ENCODE measurements around the gene CSNK1A1. TPM values are rescaled to one million over a fixed set of nuclear protein-coding genes. Genes with fewer than 3 reads are reported as not detected.

The CSNK1A1 gene
- total RNA-seq, 1 experiment from 2014 or later = 300 TPM

DNA sequence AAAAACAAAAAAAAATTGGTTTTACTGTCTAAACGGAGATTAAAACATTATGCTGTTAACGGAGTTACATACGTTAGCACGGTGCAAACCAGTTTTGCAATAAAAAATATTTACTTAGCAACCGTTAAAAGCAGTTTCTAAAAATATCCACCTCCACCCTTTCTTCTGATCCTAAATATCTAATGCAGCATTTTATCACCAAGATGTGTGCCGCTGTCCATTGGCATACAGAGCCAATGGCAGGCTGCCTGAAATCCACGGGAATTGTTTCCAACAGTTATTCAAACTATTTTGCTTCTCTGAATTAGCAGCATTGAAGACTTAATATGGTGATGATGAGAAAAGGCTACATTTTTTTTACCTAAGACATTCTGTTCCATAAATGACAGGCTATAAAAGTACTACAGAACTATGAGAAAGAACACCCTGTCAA lies 61.6 kb downstream of the CSNK1A1 start:
- H3K36me3 ChIP-seq (ENCODE audit: low read depth) = no peaks in the 10 kb centered on the region
- BruUV-seq (replicated peaks) = no TSS peak
- CTCF ChIA-PET = interaction anchor here (0.6 kb wide), 1 partner anchor 311 kb away, joined by 4 read pairs; no protein-coding TSS in a partner anchor
- no peak overlapping the region for H3K27ac ChIP-seq
- peaks cover 74% of the 10 kb centered on the region for H3K4me1 ChIP-seq (replicated peaks; ENCODE audit: insufficient read depth)
- POLR2A ChIA-PET (ENCODE audit: unreplicated experiment) = no interaction called here
- no peaks in the 10 kb centered on the region for H3K9me3 ChIP-seq (ENCODE audit: insufficient read depth, low read depth)
- no peaks in the 10 kb centered on the region for H3K27me3 ChIP-seq (ENCODE audit: insufficient read depth, low read depth)
- no peaks in the 10 kb centered on the region for H4K20me1 ChIP-seq (ENCODE audit: insufficient read depth)
- H3K9me2 ChIP-seq (ENCODE audit: insufficient read depth) = no peaks in the 10 kb centered on the region
- no peak for TF ChIP-seq EZH2 (IDR thresholded peaks at IDR 0.05; ENCODE audit: low read depth)
- TF ChIP-seq, protein P1, sequence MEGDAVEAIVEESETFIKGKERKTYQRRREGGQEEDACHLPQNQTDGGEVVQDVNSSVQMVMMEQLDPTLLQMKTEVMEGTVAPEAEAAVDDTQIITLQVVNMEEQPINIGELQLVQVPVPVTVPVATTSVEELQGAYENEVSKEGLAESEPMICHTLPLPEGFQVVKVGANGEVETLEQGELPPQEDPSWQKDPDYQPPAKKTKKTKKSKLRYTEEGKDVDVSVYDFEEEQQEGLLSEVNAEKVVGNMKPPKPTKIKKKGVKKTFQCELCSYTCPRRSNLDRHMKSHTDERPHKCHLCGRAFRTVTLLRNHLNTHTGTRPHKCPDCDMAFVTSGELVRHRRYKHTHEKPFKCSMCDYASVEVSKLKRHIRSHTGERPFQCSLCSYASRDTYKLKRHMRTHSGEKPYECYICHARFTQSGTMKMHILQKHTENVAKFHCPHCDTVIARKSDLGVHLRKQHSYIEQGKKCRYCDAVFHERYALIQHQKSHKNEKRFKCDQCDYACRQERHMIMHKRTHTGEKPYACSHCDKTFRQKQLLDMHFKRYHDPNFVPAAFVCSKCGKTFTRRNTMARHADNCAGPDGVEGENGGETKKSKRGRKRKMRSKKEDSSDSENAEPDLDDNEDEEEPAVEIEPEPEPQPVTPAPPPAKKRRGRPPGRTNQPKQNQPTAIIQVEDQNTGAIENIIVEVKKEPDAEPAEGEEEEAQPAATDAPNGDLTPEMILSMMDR (conservative IDR thresholded peaks at IDR 0.05) = no peak
- no peak overlapping the region for H3K4me3 ChIP-seq
- H3K79me2 ChIP-seq (ENCODE audit: low read depth) = 0 out of 2 replicates have a peak, but pooled peaks cover 7% of the 10 kb centered on the region
- intact Hi-C loops (cut with micrococcal nuclease; ENCODE audit: unreplicated experiment) = loop anchor here (5.0 kb wide), 1 partner anchor 128 kb away; no protein-coding TSS in a partner anchor
- H3K4me2 ChIP-seq = peak overlapping the region; percentile 28
- peaks cover 91% of the 10 kb centered on the region for H3F3A ChIP-seq (ENCODE audit: insufficient read depth, low read depth)
- DNase-seq = no peak
- no peak overlapping the region for H2AFZ ChIP-seq

DNA sequence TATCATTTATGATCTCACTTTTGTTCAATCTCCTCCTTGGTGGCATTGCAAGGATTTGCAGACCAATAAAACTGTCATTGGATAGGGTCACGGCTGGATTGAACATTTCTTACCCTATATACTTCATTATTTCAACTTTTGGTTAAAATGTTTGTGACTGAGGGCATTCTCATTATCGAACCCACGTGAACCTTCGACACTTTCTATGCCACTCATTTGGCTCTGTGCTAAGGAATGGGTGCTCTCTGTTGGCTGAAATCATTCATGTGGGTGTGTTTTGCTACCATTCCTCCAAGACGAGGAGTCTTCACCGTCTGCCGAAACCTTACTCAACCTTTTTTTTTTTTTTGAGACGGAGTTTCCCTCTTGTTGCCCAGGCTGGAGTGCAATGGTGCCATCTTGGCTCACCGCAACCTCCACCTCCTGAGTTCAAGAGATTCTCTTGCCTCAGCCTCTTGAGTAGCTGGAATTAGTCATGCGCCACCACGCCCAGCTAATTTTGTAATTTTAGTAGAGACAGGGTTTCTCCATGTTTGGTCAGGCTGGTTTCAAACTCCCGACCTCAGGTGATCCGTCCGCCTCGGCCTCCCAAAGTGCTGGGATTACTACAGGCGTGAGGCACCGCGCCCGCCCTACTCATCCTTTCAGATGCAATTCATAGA lies 62.5 kb downstream of the CSNK1A1 start:
- no peak for TF ChIP-seq EZH2 (IDR thresholded peaks at IDR 0.05; ENCODE audit: low read depth)
- TF ChIP-seq, protein P1 (conservative IDR thresholded peaks at IDR 0.05) = no peak
- Histone ChIP-seq H4K20me1 (ENCODE audit: insufficient read depth) (no peaks in the 10 kb centered on the region), H3K9me3 (ENCODE audit: insufficient read depth, low read depth) (no peaks in the 10 kb centered on the region), H3F3A (ENCODE audit: insufficient read depth, low read depth) (peaks cover 89% of the 10 kb centered on the region), H3K4me2 (0 out of 2 replicates have a peak overlapping the region, but pooled peaks have one; percentile 28), H3K27me3 (ENCODE audit: insufficient read depth, low read depth) (no peaks in the 10 kb centered on the region), H3K4me3 (no peak overlapping the region), H2AFZ (no peak overlapping the region), H3K79me2 (ENCODE audit: low read depth) (0 out of 2 replicates have a peak, but pooled peaks cover 7% of the 10 kb centered on the region), H3K9me2 (ENCODE audit: insufficient read depth) (no peaks in the 10 kb centered on the region), H3K27ac (peak overlapping the region; percentile 92), H3K4me1 (replicated peaks; ENCODE audit: insufficient read depth) (peaks cover 72% of the 10 kb centered on the region), H3K36me3 (ENCODE audit: low read depth) (no peaks in the 10 kb centered on the region)
- intact Hi-C loops (cut with micrococcal nuclease; ENCODE audit: unreplicated experiment) = loop anchor here (5.0 kb wide), 1 partner anchor 129 kb away; no protein-coding TSS in a partner anchor
- POLR2A ChIA-PET (ENCODE audit: unreplicated experiment) = no interaction called here
- BruUV-seq (replicated peaks) = TSS peak; percentile 1
- DNase-seq = no peak
- CTCF ChIA-PET = interaction anchor here (0.6 kb wide), 1 partner anchor 312 kb away, joined by 4 read pairs; no protein-coding TSS in a partner anchor

DNA sequence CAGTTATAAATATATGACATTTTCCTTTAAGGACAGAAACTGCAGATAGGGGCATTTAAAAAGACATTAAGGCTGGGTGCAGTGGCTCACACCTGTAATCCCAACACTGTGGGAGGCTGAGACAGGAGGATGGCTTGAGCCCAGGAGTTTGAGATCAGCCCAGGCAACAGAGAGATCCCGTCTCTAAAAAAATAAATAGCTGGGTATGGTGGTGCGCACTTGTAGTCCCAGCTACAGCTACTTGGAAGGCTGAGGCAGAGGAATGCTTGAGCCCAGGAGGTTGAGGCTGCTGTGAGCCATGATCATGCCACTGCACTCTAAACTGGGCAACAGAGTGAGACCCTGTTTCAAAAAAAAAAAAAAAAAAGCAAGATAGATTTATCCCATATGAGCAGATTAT lies 63.6 kb downstream of the CSNK1A1 start:
- BruUV-seq (replicated peaks) = no TSS peak
- CTCF ChIA-PET = no interaction called here
- Histone ChIP-seq H3K27ac (peak overlapping the region; percentile 92), H3K27me3 (ENCODE audit: insufficient read depth, low read depth) (no peaks in the 10 kb centered on the region), H3K4me2 (peak overlapping the region; percentile 51), H4K20me1 (ENCODE audit: insufficient read depth) (no peaks in the 10 kb centered on the region), H3K9me2 (ENCODE audit: insufficient read depth) (no peaks in the 10 kb centered on the region), H3K36me3 (ENCODE audit: low read depth) (no peaks in the 10 kb centered on the region), H3K9me3 (ENCODE audit: insufficient read depth, low read depth) (no peaks in the 10 kb centered on the region), H3K79me2 (ENCODE audit: low read depth) (0 out of 2 replicates have a peak, but pooled peaks cover 4% of the 10 kb centered on the region), H3K4me1 (replicated peaks; ENCODE audit: insufficient read depth) (peaks cover 73% of the 10 kb centered on the region), H3F3A (ENCODE audit: insufficient read depth, low read depth) (peaks cover 86% of the 10 kb centered on the region), H2AFZ (no peak overlapping the region), H3K4me3 (no peak overlapping the region)
- POLR2A ChIA-PET (ENCODE audit: unreplicated experiment) = no interaction called here
- TF ChIP-seq, protein P1 (conservative IDR thresholded peaks at IDR 0.05) = no peak
- TF ChIP-seq EZH2 (IDR thresholded peaks at IDR 0.05; ENCODE audit: low read depth) = no peak
- intact Hi-C loops (cut with micrococcal nuclease; ENCODE audit: unreplicated experiment) = loop anchor here (2.0 to 5.0 kb wide), 2 partner anchors 31 to 130 kb away; no protein-coding TSS in a partner anchor
- no peak for DNase-seq
